Heart left ventricle (tissue), 16 donors: ENCODE measurements around the gene UFC1. TPM values are rescaled to one million over a fixed set of nuclear protein-coding genes. Genes with fewer than 3 reads are reported as not detected.

Source experiments
- ATAC-seq, 4 donors: fragments of 200-7000 bp; cut with Tn5 transposase; one replicate each; pipeline ENCODE4 v1.9.1; 2020 to 2022; ENCODE audit warnings: moderate library complexity in 4 of 4, mild to moderate bottlenecking in 3 of 4, moderate number of reproducible peaks in 1 of 4
- DNase-seq, 5 donors: peaks; one replicate each; pipeline ENCODE4 v3.0.0-alpha.2; 2020
- H3K27ac ChIP-seq, 12 donors: fragments of 200-600 bp; sonication (generic) in 4 of 12; one replicate each; pipeline versions ENCODE4 v1.5.0 to v1.8.0; 2016 to 2022; ENCODE audit warnings: mild to moderate bottlenecking in 2 of 12
- H3K27me3 ChIP-seq, 9 donors: fragments of 200-600 bp; sonication (generic) in 2 of 9; one replicate each; pipeline versions ENCODE4 v1.5.1 to v1.8.0; 2016 to 2022; ENCODE audit warnings: mild to moderate bottlenecking in 3 of 9
- H3K36me3 ChIP-seq, 9 donors: fragments of 200-600 bp; sonication (generic) in 2 of 9; one replicate each; pipeline versions ENCODE4 v1.5.0 to v1.8.0; 2018 to 2022; ENCODE audit warnings: mild to moderate bottlenecking in 2 of 9
- H3K4me1 ChIP-seq, 12 donors: fragments of 200-600 bp; sonication (generic) in 4 of 12; one replicate each; pipeline versions ENCODE4 v1.5.0 to v1.8.0; 2016 to 2022; ENCODE audit warnings: mild to moderate bottlenecking in 3 of 12
- H3K4me3 ChIP-seq, 12 donors: fragments of 200-600 bp; sonication (generic) in 4 of 12; one replicate each; pipeline versions ENCODE4 v1.5.0 to v1.8.0; 2017 to 2022; ENCODE audit warnings: mild to moderate bottlenecking in 9 of 12, moderate library complexity in 4 of 12
- H3K9me3 ChIP-seq, 12 donors: fragments of 200-600 bp; sonication (generic) in 4 of 12; one replicate each; pipeline versions ENCODE4 v1.5.0 to v1.8.0; 2016 to 2022; ENCODE audit warnings: mild to moderate bottlenecking in 1 of 12
- POLR2A ChIP-seq, 2 donors: fragments of 450-650 bp; IDR thresholded peaks; one replicate each; pipeline ENCODE4 v1.6.1; 2017; ENCODE audit warnings: antibody characterized with exemption in 2 of 2, mild to moderate bottlenecking in 2 of 2, moderate library complexity in 2 of 2
- WGBS, 4 donors: extraction: QIAGEN DNeasy Blood & Tissue Kit in 2 of 4; methylation state at CpG; one replicate each; pipeline versions ENCODE4 v1.1.5 to v1.1.7; 2013 to 2018; 5-methylcytosine and 5-hydroxymethylcytosine counted together
- intact Hi-C, 10 donors: fragments of 100-400 bp; cut with DNase I; formaldehyde crosslinking; loops; one replicate each; pipeline versions ENCODE4 v1.11.1 to v1.14.2; 2022
- polyA plus RNA-seq, 2 donors: library from polyadenylated mRNA; stranded (reverse); fragments of 200-250 nt; gene quantifications; one replicate each; pipeline ENCODE4 v1.2.3, GENCODE V29; 2013
- total RNA-seq, 9 donors: library from RNA; depleted of rRNA in 2 of 9; stranded (reverse); fragments of >200 nt in 2 of 9; fragmentation: NEBNext Ultra II Directional in 3 of 9; extraction: Animal tissue kit (Norgen Biotek cat#: 25700) in 3 of 9; gene quantifications; one replicate each; pipeline versions ENCODE4 v1.1.0 to v1.2.4, GENCODE V29; 2016 to 2023
- TF ChIP-seq, protein P1 (sequence below), 12 donors: fragments of 200-600 bp; sonication (generic) in 4 of 12; IDR thresholded peaks; one replicate each; pipeline versions ENCODE4 v1.5.0 to v1.8.0; 2018 to 2022; ENCODE audit warnings: antibody characterized with exemption in 12 of 12, mild to moderate bottlenecking in 5 of 12
- donor health status: ischemic (EF 13 %, LVEDD 7.1; RV severe dilation, severe dysfunction).
- donor health status: healthy with polysubstance abuse.
- donor health status: DM: no; HTN: yes; CAD: no.
- donor health status: DM: no; HTN: no; CAD: no.
- donor health status: ischemic (EF 25% LVEDD 6.9; RV normal size, moderate dysfunction).
- donor health status: ischemic (EF 25% LVEDD 5.7; RV mildly dilated, moderate dysfunction).
- donor health status: healthy.
- donor health status: DM: yes; HTN: yes; CAD: no.
- donor health status: ischemic (EF 35%, LVEDD 5.7; RV mildly dilated, moderate dysfunction).
- donor health status: nonischemic (EF 11% LVEDD 7.7; RV severe dilation, severe dysfunction).
- donor health status: DM: yes; HTN: yes; CAD: no.
- donor health status: PGD.
- donor health status: ischemic (EF 29% LVEDD 5.4; RV normal size, mild dysfunction).
- donor health status: nonischemic (EF 23%, LVEDD 6.1; RV moderate dilation, normal function).

Gene UFC1
- total and polyA plus RNA-seq, 11 donors, result 54.4 to 131 (median 73.2) TPM

DNA sequence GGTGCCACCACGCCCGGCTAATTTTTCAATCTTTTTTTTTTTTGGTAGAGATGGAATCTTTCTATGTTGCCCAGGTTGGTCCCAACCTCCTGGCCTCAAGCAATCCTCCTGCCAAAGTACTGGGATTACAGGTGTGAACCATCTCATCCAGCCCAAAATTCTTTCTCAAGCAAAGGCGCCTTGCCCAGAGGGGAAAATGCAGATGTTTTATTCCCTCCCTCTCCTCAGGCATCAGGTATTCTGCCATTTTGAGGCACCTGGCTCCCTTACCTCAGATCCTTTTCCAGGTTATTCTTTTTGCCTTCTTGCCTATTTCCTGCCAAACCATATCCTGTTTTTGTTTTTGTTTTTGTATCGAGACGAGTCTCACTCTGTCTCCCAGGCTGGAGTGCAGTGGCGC lies 34.6 kb downstream of the UFC1 start:
- 78 to 85% (median 83%) methylated on average over 6 of the region's 6 CpGs for WGBS, 4 donors

DNA sequence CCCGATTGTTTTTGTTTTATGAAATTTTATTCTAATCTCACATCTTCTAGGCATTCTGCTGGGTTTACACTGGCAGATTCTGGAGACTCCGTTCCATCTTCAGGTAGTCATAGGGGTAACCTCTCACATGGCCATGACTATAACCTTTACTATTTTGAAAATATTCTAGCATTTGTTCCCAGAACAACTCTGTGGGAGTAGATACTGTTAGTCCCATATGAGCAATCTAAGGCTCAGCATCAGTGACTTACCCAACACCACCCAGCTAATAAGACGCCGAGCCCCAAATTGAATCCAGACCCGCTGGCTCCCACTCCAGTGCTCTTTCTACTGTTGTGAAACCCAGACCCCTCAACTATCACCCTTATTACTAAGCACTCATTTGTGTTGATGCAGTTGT lies 35.3 kb downstream of the UFC1 start:
- intact Hi-C loops, result loop anchor here in 1 of 10 donors (5.0 kb wide), 1 partner anchor 198 kb away; no protein-coding TSS in a partner anchor
- 91 to 96% (median 95%) methylated on average over 5 of the region's 5 CpGs for WGBS, 4 donors
- no peak overlapping the region for H3K4me3 ChIP-seq
- no peaks in the 10 kb centered on the region for H3K9me3 ChIP-seq
- peaks cover 0 to 77% (median 34%) of the 10 kb centered on the region in 12 donors for H3K4me1 ChIP-seq
- TF ChIP-seq, protein P1, sequence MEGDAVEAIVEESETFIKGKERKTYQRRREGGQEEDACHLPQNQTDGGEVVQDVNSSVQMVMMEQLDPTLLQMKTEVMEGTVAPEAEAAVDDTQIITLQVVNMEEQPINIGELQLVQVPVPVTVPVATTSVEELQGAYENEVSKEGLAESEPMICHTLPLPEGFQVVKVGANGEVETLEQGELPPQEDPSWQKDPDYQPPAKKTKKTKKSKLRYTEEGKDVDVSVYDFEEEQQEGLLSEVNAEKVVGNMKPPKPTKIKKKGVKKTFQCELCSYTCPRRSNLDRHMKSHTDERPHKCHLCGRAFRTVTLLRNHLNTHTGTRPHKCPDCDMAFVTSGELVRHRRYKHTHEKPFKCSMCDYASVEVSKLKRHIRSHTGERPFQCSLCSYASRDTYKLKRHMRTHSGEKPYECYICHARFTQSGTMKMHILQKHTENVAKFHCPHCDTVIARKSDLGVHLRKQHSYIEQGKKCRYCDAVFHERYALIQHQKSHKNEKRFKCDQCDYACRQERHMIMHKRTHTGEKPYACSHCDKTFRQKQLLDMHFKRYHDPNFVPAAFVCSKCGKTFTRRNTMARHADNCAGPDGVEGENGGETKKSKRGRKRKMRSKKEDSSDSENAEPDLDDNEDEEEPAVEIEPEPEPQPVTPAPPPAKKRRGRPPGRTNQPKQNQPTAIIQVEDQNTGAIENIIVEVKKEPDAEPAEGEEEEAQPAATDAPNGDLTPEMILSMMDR (IDR thresholded peaks at IDR 0.05), result no peak
- no peak for TF ChIP-seq POLR2A (IDR thresholded peaks at IDR 0.05)
- H3K27ac ChIP-seq, result no peak overlapping the region
- no peak for ATAC-seq
- H3K36me3 ChIP-seq, result peaks cover 0 to 31% (median 7%) of the 10 kb centered on the region in 9 donors
- no peaks in the 10 kb centered on the region for H3K27me3 ChIP-seq
- no peak for DNase-seq

More for the DNA sequence above, 34.6 kb downstream of the UFC1 start:
- no peak for DNase-seq
- Histone ChIP-seq H3K27me3 (no peaks in the 10 kb centered on the region), H3K4me3 (no peak overlapping the region), H3K4me1 (peaks cover 0 to 80% (median 30%) of the 10 kb centered on the region in 12 donors), H3K27ac (no peak overlapping the region), H3K36me3 (peaks cover 0 to 25% (median 7%) of the 10 kb centered on the region in 9 donors), H3K9me3 (no peaks in the 10 kb centered on the region)
- intact Hi-C loops, result loop anchor here in 1 of 10 donors (5.0 kb wide), 1 partner anchor 199 kb away; no protein-coding TSS in a partner anchor
- TF ChIP-seq, protein P1 (IDR thresholded peaks at IDR 0.05), result no peak
- no peak for TF ChIP-seq POLR2A (IDR thresholded peaks at IDR 0.05)
- no peak for ATAC-seq

DNA sequence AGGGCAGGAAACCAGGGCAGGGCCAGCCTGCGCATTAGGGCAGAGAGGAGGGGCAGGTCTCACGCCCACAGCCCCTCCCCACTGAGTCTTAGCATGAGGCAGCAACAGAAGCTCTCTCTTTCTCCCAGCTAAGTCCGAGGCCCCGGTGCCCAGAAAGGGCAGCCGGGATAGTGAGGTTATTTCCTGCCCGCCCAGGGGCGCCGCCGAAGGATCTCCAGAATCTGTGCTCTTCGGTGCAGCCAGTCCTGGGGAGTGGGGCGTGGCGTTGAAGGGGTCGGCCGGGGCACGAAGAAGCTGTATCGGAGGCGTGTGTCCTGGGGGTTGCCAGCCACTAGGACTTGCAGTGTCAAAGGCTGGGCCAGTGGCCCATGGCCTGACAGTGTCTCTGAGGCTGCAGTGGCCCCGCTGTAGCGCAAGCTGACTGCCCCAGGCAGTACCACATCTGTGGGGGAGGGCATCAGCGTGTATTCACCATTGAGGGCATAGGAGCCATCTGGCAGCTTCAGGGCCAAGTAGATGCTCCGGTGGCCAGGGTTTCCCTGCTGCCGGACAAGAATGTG lies 37.3 kb downstream of the UFC1 start:
- peak in 1 of 5 donors; percentile 56 for DNase-seq
- TF ChIP-seq, protein P1 (IDR thresholded peaks at IDR 0.05), result no peak
- no peak for TF ChIP-seq POLR2A (IDR thresholded peaks at IDR 0.05)
- intact Hi-C loops, result loop anchor here in 4 of 10 donors (5.0 to 10.0 kb wide), 3 partner anchors 36 to 194 kb away; partner anchors contain the start of gene TOMM40L (in 1 of the 4)
- Histone ChIP-seq H3K9me3 (no peaks in the 10 kb centered on the region), H3K4me3 (peak overlapping the region in 1 of 12 donors; percentile 14), H3K36me3 (peaks cover 0 to 44% (median 7%) of the 10 kb centered on the region in 9 donors), H3K27me3 (no peaks in the 10 kb centered on the region), H3K4me1 (peaks cover 0 to 77% (median 23%) of the 10 kb centered on the region in 12 donors), H3K27ac (no peak overlapping the region)
- ATAC-seq, result peak in 1 of 4 donors; percentile 6
- WGBS, 4 donors, result 64 to 75% (median 70%) methylated on average over 12 to 22 of the region's 22 CpGs

DNA sequence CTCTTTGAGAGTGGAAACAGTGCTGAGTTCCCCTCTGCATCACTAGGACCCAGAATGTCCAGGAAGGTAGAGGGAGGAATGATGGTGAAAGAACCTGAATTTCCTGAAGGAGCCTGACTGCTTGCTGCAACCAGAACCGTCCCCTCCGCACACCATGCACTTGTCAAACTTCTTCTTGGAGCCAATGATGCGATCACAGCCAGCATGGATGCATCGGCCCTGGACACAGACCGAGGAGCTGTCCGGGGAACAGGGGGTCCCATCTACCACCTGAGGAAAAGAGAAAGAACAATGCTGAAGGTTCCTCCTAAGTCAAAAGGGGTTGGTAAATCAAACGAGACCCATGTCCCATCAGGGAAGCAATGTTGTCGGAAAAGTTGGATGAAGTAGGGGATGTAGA lies 38.2 kb downstream of the UFC1 start:
- ATAC-seq, result no peak
- Histone ChIP-seq H3K9me3 (no peaks in the 10 kb centered on the region), H3K36me3 (peaks cover 0 to 51% (median 7%) of the 10 kb centered on the region in 9 donors), H3K27ac (peak overlapping the region in 1 of 12 donors; percentile 98), H3K4me1 (peaks cover 0 to 76% (median 25%) of the 10 kb centered on the region in 12 donors), H3K27me3 (no peaks in the 10 kb centered on the region), H3K4me3 (peak overlapping the region in 1 of 12 donors; percentile 14)
- intact Hi-C loops, result loop anchor here in 4 of 10 donors (1.0 to 10.0 kb wide), 4 partner anchors 32 to 193 kb away; partner anchors contain the start of gene TOMM40L (in 1 of the 4)
- 63 to 76% (median 68%) methylated on average over 7 to 8 of the region's 8 CpGs for WGBS, 4 donors
- DNase-seq, result peak in 1 of 5 donors; percentile 48
- no peak for TF ChIP-seq POLR2A (IDR thresholded peaks at IDR 0.05)
- TF ChIP-seq, protein P1 (IDR thresholded peaks at IDR 0.05), result no peak
